ENCODE results near the gene ZNF555. TPM values are rescaled to one million over a fixed set of nuclear protein-coding genes. Genes with fewer than 3 reads are reported as not detected.

The ZNF555 gene
- total and polyA plus RNA-seq, 9 of the 15 experiments (the other 6 are each of a cell fraction or from before 2014, with no cell fraction given), result 2.0 to 6.7 (median 5.4) TPM

- TF ChIP-seq ARID3B (CRISPR knock-in tag; IDR thresholded peaks at IDR 0.05; ENCODE audit: borderline replicate concordance) (no peak), ZNF407 (IDR thresholded peaks at IDR 0.05; ENCODE audit: low read depth) (no peak), HNRNPL (IDR thresholded peaks at IDR 0.05; ENCODE audit: low read depth, low read length) (no peak), FOXP4 (CRISPR knock-in tag; IDR thresholded peaks at IDR 0.05; ENCODE audit: borderline replicate concordance) (peak; percentile 94), RFX1 (IDR thresholded peaks at IDR 0.05) (peak; percentile 91), ZFP91 (CRISPR knock-in tag; IDR thresholded peaks at IDR 0.05) (no peak), CBX3 (IDR thresholded peaks at IDR 0.05; ENCODE audit: borderline replicate concordance in 1 of 2, low read length in 2 of 2) (peak in 1 of 2 experiments; percentile 48; a peak in 1 of 3 replicates), GABPB1 (CRISPR knock-in tag; IDR thresholded peaks at IDR 0.05) (peak; percentile 62; the same call in 1 of the 2 replicates), ESRRA (IDR thresholded peaks at IDR 0.05; ENCODE audit: borderline replicate concordance, low read depth) (0 out of 2 replicates have a peak, but pooled peaks have one; percentile 40)
Observed at GRCh38 chr19:2900296-2901252, 59.3 kb downstream of the ZNF555 start, which contains the start of gene ZNF57 (continued).

Data from K562 (cell line).